NCI-H128 (cell line): ENCODE results near the gene SNCAIP.
A peak's percentile ranks its signal among the peaks of the same experiment; 100 is the strongest.

Experiments used
- DNase-seq: peaks from one replicate; lab custom pipeline; 2025; ENCODE audit not compliant: unreplicated experiment; lab: John Stamatoyannopoulos, UW

The SNCAIP gene

GRCh38 chr5:122492675-122493074 lies 180.6 kb downstream of the SNCAIP start:
- no peak for DNase-seq

- DNase-seq = peak; percentile 21
Observed at GRCh38 chr5:122493091-122494021, 181.3 kb downstream of the SNCAIP start.

GRCh38 chr5:122494109-122494508 lies 182.1 kb downstream of the SNCAIP start:
- DNase-seq = no peak

- DNase-seq = no peak
Observed at GRCh38 chr5:122498163-122498562, 186.1 kb downstream of the SNCAIP start.

GRCh38 chr5:122499585-122499984 lies 187.5 kb downstream of the SNCAIP start:
- DNase-seq = no peak

GRCh38 chr5:122500245-122501088 lies 188.4 kb downstream of the SNCAIP start:
- no peak for DNase-seq

- no peak for DNase-seq
Observed at GRCh38 chr5:122501089-122501435, 189.0 kb downstream of the SNCAIP start.

GRCh38 chr5:122507045-122507444 lies 195.0 kb downstream of the SNCAIP start:
- DNase-seq = no peak

GRCh38 chr5:122507581-122507980 lies 195.5 kb downstream of the SNCAIP start:
- DNase-seq = no peak

- no peak for DNase-seq
Observed at GRCh38 chr5:122508623-122509022, 196.6 kb downstream of the SNCAIP start.
